HG02610 (cell line): ENCODE results near the gene LRRC3.
"Not testable (repeated sequence)": the region's sequence is repeated elsewhere in the genome, so short reads cannot be mapped to it uniquely, and the experiment has no call there.

Experiments
- ATAC-seq: cut with Tn5 transposase; IDR thresholded peaks from one replicate; pipeline ENCODE4 v1.9.1; 2021; ENCODE audit warnings: mild to moderate bottlenecking, moderate library complexity; ENCODE audit not compliant: unreplicated experiment

The LRRC3 gene

GRCh38 chr21:44494956-44495355 is 39.6 kb downstream of the LRRC3 start:
- no peak for ATAC-seq

- ATAC-seq: no peak
These were observed 40.6 kb downstream of the LRRC3 start for GRCh38 chr21:44495611-44496563.

DNA sequence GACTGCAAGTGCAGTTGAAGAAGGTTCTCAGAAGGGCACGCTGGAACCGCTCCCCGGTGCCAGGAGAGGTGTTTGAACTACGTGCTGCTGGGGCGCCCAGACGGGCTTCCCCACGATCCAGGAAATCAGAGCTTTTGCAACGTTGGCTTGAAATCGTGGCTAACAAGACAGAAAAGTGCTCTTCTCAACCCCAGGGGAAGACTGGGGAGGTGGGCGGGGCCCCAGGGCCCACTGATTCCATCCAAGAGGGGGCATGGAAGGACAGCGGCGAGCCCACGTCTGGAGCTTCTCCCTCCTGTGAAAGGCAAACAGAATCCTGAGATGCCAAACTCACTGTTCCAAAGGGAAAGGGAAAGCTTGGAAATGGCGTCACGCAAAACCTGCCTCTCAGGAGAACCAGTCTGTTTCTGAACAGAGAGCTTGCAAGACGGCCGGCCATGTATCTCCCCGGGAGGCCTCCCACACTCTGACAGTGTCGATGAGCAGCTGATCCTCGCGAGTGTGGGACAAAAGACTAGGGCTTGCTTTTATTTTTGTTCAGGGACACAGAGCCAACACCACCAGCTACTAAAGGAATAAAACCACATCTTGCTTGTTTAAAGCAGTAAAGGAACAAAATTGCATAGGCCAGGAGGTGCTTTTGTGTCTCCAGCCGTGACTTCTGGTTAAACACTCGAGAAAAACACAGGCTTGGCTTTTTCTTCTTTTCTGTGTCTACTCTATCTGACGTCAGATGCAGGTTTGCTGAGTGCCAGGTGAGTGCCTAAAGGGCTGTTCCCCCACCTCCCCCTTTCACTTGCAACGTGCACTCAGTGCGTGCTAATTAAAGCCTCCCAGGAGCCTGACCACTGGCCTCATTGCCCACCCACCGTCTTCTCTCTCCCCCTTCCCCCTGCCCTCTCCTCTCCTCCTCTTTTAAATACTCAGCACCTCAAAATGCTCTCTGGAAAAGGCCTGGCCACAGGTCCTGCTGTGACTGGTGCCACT is 41.5 kb downstream of the LRRC3 start:
- ATAC-seq: no peak

GRCh38 chr21:44497703-44498126 is 42.4 kb downstream of the LRRC3 start:
- no peak for ATAC-seq

DNA sequence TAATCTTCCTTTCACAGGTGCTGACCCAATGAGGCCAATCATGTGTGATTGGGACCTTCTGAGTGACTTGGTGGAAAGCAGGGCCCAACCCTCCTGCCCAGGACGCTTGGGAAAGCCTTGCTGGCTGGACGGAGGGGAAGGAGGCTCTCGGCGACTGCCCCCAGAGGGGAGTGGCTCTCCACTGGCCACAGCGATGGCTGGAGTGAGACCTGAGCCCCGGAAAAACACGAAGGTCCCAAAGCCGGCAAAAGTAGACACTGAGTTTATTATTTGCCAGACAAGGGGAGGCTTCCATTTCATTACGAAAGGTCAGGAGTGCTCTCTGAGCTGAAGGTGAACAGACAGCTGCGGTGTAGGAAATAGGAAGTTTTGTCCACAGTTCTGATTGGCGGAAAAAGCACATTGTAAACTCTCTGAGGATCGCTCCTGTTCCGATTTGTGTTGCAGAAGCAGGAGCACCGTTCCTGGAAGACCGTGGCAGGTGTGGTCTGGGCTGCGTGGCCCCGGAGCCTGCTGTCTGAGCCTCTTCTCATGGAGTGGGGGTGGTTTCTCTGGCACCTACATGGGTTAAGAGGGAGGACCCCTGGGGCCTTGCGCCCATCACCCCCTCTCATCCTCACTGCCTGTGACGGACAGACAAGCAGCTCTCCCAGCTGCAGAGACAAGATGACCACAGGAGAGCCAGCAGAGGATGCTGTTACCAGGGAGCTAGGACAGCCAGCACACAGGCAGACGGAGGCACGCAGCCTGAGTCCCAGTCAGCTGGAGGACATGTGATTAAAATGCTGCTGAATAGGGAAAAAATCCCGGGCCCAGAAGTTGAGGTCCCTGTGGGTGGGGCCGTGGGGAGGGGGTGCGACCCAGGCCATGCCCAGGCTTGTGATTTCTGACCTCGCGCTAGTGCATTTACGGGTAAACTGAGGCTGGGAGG is 43.2 kb downstream of the LRRC3 start:
- no peak for ATAC-seq

- no peak for ATAC-seq
These were observed 43.9 kb downstream of the LRRC3 start for GRCh38 chr21:44499211-44499560.

DNA sequence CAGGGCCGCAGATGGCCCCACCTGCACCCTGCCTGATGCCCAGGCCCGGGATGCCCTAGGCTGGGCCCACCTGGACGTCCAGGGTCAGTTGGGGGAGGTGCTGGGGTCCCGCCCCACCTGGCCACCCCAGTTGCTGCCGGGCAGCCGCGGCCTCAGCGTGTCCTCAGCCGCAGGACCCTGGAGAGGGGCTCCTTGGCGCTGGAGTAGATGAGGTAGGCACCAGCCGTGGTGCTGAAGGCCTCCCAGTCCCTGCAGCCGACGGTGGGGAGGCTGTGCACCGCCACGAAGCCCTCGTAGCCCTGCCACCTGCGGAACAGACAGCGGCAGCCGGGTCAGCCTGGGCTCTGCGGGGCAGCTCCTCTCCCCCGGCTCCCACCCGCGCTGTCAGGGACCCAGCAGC is 44.3 kb downstream of the LRRC3 start:
- ATAC-seq: no peak

- ATAC-seq: no peak
These were observed 44.8 kb downstream of the LRRC3 start for GRCh38 chr21:44500111-44500510.

DNA sequence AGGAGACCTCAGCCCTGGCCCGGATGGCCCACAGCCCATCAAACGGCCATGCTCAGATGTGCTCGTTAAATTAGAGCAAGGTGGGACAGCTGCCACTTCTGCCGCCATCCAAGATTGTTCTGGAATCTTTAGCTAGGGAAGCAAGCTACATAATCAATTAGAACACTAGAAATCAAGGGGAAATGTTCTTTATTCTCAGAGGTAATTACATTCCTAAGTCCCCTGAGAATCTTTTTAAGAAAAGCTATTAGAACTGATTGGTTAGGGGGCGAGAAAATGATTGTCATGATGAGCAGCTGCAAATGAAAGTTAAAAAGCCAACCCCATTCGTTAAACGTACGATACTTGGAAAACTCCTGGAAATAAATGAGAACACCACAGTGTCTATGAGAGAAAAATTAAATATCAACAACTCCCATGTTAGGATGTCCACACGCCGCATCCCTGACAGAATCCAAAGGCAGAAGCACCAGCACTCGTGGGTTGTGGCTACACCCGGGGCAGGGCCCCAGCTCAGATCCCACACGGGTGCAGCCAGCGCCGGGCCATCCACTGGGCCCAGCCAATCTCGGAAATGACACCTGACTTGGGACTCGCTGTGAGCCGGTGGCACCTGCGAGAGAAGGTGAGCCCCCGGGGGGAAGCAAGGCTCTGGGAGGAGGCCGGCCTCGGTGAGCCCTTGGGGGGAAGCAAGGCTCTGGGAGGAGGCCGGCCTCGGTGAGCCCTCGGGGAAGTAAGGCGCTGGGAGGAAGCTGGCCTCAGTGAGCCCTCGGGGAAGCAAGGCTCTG is 47.1 kb downstream of the LRRC3 start:
- ATAC-seq: no peak

GRCh38 chr21:44503006-44503889 is 47.9 kb downstream of the LRRC3 start:
- not testable (repeated sequence) for ATAC-seq

- no peak for ATAC-seq
These were observed 48.6 kb downstream of the LRRC3 start for GRCh38 chr21:44503901-44504399.

DNA sequence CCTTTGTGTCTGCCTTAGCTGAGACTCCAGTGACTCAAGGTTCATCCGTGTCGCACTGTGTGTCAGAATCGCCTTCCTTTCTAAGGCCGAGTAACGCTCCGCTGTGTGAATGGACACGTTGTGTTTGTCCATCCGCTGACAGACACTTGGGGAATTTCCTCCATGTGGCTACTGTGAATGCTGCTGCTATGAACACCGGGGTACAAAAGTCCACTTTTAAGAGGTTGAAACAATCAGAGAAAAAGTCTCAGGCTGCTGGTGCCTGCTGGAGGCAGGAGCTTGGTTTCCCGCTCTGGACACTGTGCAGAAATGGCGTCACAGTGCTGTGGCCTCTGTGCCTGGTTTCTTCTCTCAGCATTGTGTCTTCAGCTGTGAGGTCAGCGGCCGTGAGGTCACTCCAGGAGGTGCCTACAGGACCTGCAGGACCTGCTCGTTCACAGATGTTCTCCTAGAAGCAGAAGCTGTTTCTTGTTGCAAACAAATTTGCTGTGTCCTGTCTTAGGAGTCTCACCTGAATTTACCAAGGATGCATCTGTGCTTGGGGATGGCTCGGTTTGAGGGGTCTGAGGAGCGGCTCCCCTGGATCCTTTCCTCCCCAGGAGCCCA is 50.5 kb downstream of the LRRC3 start:
- ATAC-seq: no peak

GRCh38 chr21:44506279-44507255 is 51.3 kb downstream of the LRRC3 start:
- ATAC-seq: no peak

- no peak for ATAC-seq
These were observed 52.5 kb downstream of the LRRC3 start for GRCh38 chr21:44507673-44508425.

DNA sequence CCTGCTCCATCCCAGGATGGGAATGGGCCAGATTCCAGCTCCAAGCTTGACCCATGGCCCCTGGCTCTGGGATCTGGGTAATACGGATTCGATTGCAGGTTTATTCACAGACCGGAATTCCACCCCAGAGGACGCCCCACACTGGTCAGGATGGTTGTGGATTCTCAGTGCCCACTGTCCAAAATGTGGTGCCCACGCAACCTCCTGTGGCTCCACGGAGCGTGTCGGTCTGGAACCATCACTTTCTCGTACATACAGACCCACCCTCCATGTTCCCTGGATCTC is 53.1 kb downstream of the LRRC3 start:
- no peak for ATAC-seq

DNA sequence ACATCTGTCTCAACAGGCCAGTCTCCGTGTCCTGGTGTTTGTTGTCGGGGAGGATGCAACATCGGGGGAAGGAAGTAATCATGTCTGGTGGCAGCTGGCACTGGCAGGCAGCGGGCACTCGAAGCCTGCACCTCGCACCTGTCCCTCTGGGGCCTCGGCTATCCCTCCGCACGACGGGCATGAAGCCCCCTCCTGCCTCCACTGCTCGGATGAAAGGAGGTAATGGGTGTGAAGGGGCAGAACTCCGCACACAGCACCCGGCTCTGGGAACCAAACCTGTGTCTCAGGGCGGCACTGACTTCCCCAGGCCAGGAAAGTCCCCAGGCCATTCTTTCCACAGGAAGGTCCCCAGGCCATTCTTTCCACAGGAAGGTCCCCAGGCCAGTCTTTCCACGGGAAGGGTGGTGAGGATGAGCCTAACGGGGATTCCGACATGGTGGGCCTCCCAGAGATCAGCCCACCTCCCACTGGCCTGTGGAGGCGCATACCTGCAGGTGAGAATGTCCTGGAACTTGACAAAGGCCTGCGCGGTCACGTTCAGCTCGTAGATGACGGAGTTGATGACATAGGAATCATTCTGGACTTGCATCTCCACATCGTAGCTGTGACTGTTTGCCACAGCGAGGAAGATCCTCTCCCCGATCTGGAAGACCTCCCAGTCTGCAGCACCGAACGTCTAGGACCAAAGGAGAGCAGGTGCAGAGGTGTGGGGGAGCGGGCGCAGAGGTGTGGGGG is 53.6 kb downstream of the LRRC3 start:
- no peak for ATAC-seq
